ENCODE measurements around the gene ERC2. TPM values are rescaled to one million over a fixed set of nuclear protein-coding genes. Genes with fewer than 3 reads are reported as not detected.

Gene ERC2
- total and polyA plus RNA-seq, 2 donors (not counting 3 experiments of a cell fraction or from before 2014, with no cell fraction given): 5.6 to 15.5 TPM

DNA sequence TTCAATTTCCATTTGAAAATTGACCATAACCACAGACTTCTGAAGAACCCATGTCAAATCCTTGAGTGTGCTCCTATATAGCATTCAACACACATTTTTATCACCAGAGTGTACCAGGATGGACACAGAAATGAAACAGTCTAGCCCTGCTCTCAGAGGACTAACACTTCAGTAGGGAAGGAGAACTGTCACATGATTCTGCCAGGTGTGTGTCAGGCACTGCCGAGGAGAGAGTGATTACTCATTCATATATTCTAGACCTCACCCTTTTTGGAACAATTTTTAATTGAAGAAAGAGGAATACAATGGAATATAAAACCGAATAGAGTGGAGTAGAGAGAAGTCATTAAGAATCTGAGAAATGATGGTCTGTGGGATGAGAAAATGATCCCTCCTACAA lies 125.8 kb downstream of the ERC2 start:
- intact Hi-C loops (cut with micrococcal nuclease) (no loop called here), dilution Hi-C loops (cut with MboI; ENCODE audit: extremely low pct_ligation_motif_present, low sequenced_read_pairs) (no loop called here)
- Histone ChIP-seq H3K4me1 (ENCODE audit: control insufficient read depth, extremely low read depth, insufficient read depth, low read length) (no peaks in the 10 kb centered on the region), H3K9ac (replicated peaks; ENCODE audit: extremely low read depth, insufficient read depth, low read length) (no peak overlapping the region), H4K20me1 (replicated peaks; ENCODE audit: control insufficient read depth, extremely low read depth, insufficient read depth, low read length) (peaks cover 2% of the 10 kb centered on the region), H3K4me2 (ENCODE audit: insufficient read depth, low read length) (no peak overlapping the region), H3K27ac (ENCODE audit: insufficient read depth, low read depth, low read length) (no peak overlapping the region), H3K9me1 (replicated peaks; ENCODE audit: control insufficient read depth, extremely low read depth, insufficient read depth, low read length) (no peaks in the 10 kb centered on the region), H2AFZ (ENCODE audit: low read depth, low read length) (no peak overlapping the region), H3K4me3 (replicated peaks in 1 of 3; ENCODE audit: insufficient read depth in 1 of 3, low read depth in 1 of 3, low read length in 3 of 3) (no peak overlapping the region), H3K27me3 (ENCODE audit: control insufficient read depth in 2 of 2, insufficient read depth in 2 of 2, low read length in 2 of 2) (no peaks in the 10 kb centered on the region), H3K9me3 (replicated peaks; ENCODE audit: control insufficient read depth, insufficient read depth, low read length) (no peaks in the 10 kb centered on the region), H3K79me2 (ENCODE audit: control insufficient read depth, insufficient read depth, low read length) (no peaks in the 10 kb centered on the region), H3K36me3 (ENCODE audit: control insufficient read depth in 2 of 2, extremely low read depth in 1 of 2, insufficient read depth in 2 of 2, low read length in 2 of 2) (no peaks in the 10 kb centered on the region)
- TF ChIP-seq GATA2 (IDR thresholded peaks at IDR 0.05; ENCODE audit: insufficient read depth, insufficient read length, low read depth, low read length): no peak
- no peak for TF ChIP-seq POLR2AphosphoS5 (IDR thresholded peaks at IDR 0.05; ENCODE audit: insufficient read depth, low read depth, low read length)
- no peak for TF ChIP-seq JUN (IDR thresholded peaks at IDR 0.05; ENCODE audit: borderline replicate concordance, insufficient read depth, insufficient read length, low read depth)
- no peak for TF ChIP-seq EZH2 (IDR thresholded peaks at IDR 0.05; ENCODE audit: borderline replicate concordance, low read depth, low read length, severe bottlenecking)
- no peak for TF ChIP-seq FOS (IDR thresholded peaks at IDR 0.05; ENCODE audit: borderline replicate concordance, insufficient read depth, low read length)
- no peak for TF ChIP-seq POLR2A (IDR thresholded peaks at IDR 0.05; ENCODE audit: low read depth, low read length)
- TF ChIP-seq MYC (IDR thresholded peaks at IDR 0.05; ENCODE audit: low read depth, low read length): no peak
- TF ChIP-seq, protein P1, sequence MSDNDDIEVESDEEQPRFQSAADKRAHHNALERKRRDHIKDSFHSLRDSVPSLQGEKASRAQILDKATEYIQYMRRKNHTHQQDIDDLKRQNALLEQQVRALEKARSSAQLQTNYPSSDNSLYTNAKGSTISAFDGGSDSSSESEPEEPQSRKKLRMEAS (IDR thresholded peaks at IDR 0.05; ENCODE audit: insufficient read depth, insufficient read length): no peak
- TF ChIP-seq, protein P2, sequence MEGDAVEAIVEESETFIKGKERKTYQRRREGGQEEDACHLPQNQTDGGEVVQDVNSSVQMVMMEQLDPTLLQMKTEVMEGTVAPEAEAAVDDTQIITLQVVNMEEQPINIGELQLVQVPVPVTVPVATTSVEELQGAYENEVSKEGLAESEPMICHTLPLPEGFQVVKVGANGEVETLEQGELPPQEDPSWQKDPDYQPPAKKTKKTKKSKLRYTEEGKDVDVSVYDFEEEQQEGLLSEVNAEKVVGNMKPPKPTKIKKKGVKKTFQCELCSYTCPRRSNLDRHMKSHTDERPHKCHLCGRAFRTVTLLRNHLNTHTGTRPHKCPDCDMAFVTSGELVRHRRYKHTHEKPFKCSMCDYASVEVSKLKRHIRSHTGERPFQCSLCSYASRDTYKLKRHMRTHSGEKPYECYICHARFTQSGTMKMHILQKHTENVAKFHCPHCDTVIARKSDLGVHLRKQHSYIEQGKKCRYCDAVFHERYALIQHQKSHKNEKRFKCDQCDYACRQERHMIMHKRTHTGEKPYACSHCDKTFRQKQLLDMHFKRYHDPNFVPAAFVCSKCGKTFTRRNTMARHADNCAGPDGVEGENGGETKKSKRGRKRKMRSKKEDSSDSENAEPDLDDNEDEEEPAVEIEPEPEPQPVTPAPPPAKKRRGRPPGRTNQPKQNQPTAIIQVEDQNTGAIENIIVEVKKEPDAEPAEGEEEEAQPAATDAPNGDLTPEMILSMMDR (IDR thresholded peaks at IDR 0.05; ENCODE audit: extremely low read depth in 1 of 2, insufficient read depth in 1 of 2, low read depth in 1 of 2, low read length in 2 of 2): no peak
- DNase-seq (ENCODE audit: low read depth, low spot score): no peak
- no peak for FAIRE-seq
- ChIA-PET POLR2A (no interaction called here), CTCF (interaction anchor here (0.8 to 4.3 kb wide), 7 partner anchors 8 to 155 kb away, joined by 3 to 62 read pairs (median 10); no protein-coding TSS in a partner anchor)
- BruUV-seq (replicated peaks): no TSS peak
